Adrenal gland (tissue), 12 donors: Measurements from ENCODE around the gene RUNX1. TPM values are rescaled to one million over a fixed set of nuclear protein-coding genes. Genes with fewer than 3 reads are reported as not detected.
"Not testable (repeated sequence)": the region's sequence is repeated elsewhere in the genome, so short reads cannot be mapped to it uniquely, and the experiment has no call there.

Experiments used
- DNase-seq, 7 donors: peaks; one replicate each; pipeline ENCODE4 v3.0.0-alpha.2; 2019 to 2020
- H3K27ac ChIP-seq, 5 donors: fragments of 200-600 bp; sonication (generic) in 4 of 5; 1 replicate in 3 of 5; 2 replicates in 2 of 5; pipeline versions ENCODE4 v1.5.1 to v1.8.0; 2016 to 2020; ENCODE audit warnings: mild to moderate bottlenecking in 1 of 5
- H3K27me3 ChIP-seq: fragments of 200-600 bp; 2 replicates; pipeline ENCODE4 v1.8.0; 2021
- H3K36me3 ChIP-seq, 2 donors: fragments of 200-600 bp; replicated peaks in 1 of 2; 1 replicate in 1 of 2; 2 replicates in 1 of 2; pipeline versions ENCODE4 v1.5.1 to v1.8.0; 2018 to 2022
- H3K4me1 ChIP-seq, 2 donors: fragments of 200-600 bp; replicated peaks in 1 of 2; 1 replicate in 1 of 2; 2 replicates in 1 of 2; pipeline versions ENCODE4 v1.5.1 to v1.8.0; 2018 to 2021
- H3K4me3 ChIP-seq, 4 donors: fragments of 200-600 bp; sonication (generic) in 3 of 4; one replicate each; pipeline ENCODE4 v1.5.1; 2016 to 2018
- H3K9me3 ChIP-seq, 3 donors: fragments of 200-600 bp; sonication (generic) in 1 of 3; replicated peaks in 1 of 3; 1 replicate in 2 of 3; 2 replicates in 1 of 3; pipeline versions ENCODE4 v1.5.1 to v1.8.0; 2016 to 2021
- CTCF ChIP-seq, 6 experiments: fragments of 450-650 bp in 4 of 6; fragments of 200-600 bp in 2 of 6; sonication (generic) in 1 of 6; IDR thresholded peaks; 1 replicate in 5 of 6; 2 replicates in 1 of 6; pipeline versions ENCODE4 v1.5.1 to v1.8.0; 2016 to 2021; ENCODE audit warnings: antibody characterized with exemption in 6 of 6, mild to moderate bottlenecking in 2 of 6, moderate library complexity in 1 of 6
- POLR2A ChIP-seq, 2 donors: fragments of 450-650 bp; IDR thresholded peaks; one replicate each; pipeline ENCODE4 v1.6.1; 2017; ENCODE audit warnings: antibody characterized with exemption in 2 of 2, mild to moderate bottlenecking in 2 of 2, moderate library complexity in 1 of 2
- WGBS, 4 donors: extraction: QIAGEN DNeasy Blood & Tissue Kit in 2 of 4; methylation state at CpG; one replicate each; pipeline versions ENCODE4 v1.1.5 to v1.1.7; 2013 to 2017; 5-methylcytosine and 5-hydroxymethylcytosine counted together
- intact Hi-C, 2 donors: fragments of 100-400 bp; cut with DNase I; formaldehyde crosslinking; loops; one replicate each; pipeline versions ENCODE4 v1.14.1 to v1.15.0; 2022 to 2023
- polyA plus RNA-seq, 3 donors: library from polyadenylated mRNA; stranded (reverse); fragments of 200-250 nt in 2 of 3; fragments of 350-450 nt in 1 of 3; fragmentation: Illumina TruSeq in 1 of 3; extraction: RNeasy Lipid Tissue Mini Kit (QIAGEN cat#74804) in 1 of 3; gene quantifications; one replicate each; pipeline ENCODE4 v1.2.3, GENCODE V29; 2013 to 2014
- total RNA-seq, 9 donors: library from RNA; depleted of rRNA in 4 of 9; stranded (reverse); fragments of >200 nt in 4 of 9; fragments of 120-200 nt in 1 of 9; fragmentation: NEBNext Ultra II Directional in 1 of 9; extraction: Animal tissue kit (Norgen Biotek cat#: 25700) in 1 of 9; gene quantifications; one replicate each; pipeline versions ENCODE4 v1.1.0 to v1.2.4, GENCODE V29; 2013 to 2023
- donor health status: healthy with polysubstance abuse.
- donor health status: Bipolar disorder and iron deficiency.
- donor health status: DM: yes; HTN: yes; CAD: no.
- donor health status: DM: no; HTN: no; CAD: no.
- donor health status: DM: no; HTN: no; CAD: no.
- donor health status: DM: yes; HTN: yes; CAD: no.

RUNX1 gene
- total and polyA plus RNA-seq, 12 donors: 0.83 to 27.2 (median 8.2) TPM

DNA sequence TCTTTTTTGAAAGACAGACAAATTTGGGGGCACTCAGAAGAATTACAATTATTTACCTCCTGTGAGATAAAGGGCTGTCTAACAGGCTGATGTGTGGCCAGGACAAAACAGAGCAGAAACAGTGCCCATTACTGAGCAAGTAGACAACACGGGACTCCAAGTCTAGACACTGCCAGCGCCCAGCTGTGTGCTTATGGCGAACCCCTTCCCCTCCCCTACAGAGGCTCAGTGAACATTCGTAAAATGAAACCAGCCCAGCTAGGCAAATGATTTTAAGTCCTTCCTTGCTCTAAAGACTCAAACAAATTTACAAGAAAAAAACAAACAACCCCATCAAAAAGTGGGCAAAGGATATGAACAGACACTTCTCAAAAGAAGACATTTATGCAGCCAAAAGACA is 91.1 kb downstream of the RUNX1 start:
- no peaks in the 10 kb centered on the region for H3K4me1 ChIP-seq
- TF ChIP-seq POLR2A (IDR thresholded peaks at IDR 0.05) (no peak), CTCF (IDR thresholded peaks at IDR 0.05) (no peak)
- intact Hi-C loops: no loop called here
- no peak for DNase-seq
- no peaks in the 10 kb centered on the region for H3K36me3 ChIP-seq
- no peaks in the 10 kb centered on the region for H3K9me3 ChIP-seq
- H3K27me3 ChIP-seq: no peaks in the 10 kb centered on the region
- H3K27ac ChIP-seq: no peak overlapping the region
- 71 to 80% (median 77%) methylated on average over 4 of the region's 4 CpGs for WGBS, 4 donors
- no peak overlapping the region for H3K4me3 ChIP-seq

DNA sequence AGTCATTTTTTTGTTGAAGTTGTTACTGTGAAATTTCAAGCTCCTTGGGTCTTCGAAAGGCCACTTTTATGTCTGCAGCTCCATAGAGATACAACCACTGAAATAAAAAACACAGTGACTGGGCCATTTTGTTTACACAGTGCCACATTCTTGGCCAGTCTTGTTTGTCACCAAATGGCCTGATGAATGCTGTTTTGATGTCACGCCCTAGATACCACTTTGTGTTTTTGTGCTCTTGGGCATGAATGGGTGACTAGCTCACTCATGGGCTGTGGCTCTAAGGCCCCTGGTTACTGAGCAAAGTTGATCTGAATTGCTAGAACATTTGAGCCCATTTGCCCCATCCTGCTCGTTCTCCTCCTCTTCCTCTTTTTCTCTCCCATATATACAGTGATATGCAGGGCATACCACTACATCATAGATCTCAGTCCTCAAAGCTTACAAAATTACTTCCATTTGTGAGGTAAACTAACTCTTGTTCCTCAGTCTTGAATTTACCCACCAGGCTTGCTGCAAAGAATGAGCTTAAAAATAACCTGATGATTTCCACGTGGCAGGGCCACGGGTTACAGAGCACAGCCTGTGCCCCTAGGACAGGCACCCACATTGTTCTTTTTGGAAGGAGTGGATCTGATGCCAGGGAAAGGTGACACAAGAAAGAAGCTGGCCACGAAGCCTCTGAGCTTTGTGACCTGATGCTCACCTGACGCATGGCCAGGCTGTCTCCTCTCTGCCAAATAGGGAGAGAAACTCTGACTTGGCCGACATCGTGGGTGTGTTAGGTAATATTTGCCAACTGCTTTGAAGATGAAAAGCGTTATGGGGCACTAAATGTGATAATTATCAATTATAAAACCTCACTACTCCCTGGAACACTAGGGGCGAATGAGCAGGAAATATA is 92.4 kb downstream of the RUNX1 start:
- H3K36me3 ChIP-seq: no peaks in the 10 kb centered on the region
- no peaks in the 10 kb centered on the region for H3K9me3 ChIP-seq
- TF ChIP-seq CTCF (IDR thresholded peaks at IDR 0.05) (no peak), POLR2A (IDR thresholded peaks at IDR 0.05) (no peak)

DNA sequence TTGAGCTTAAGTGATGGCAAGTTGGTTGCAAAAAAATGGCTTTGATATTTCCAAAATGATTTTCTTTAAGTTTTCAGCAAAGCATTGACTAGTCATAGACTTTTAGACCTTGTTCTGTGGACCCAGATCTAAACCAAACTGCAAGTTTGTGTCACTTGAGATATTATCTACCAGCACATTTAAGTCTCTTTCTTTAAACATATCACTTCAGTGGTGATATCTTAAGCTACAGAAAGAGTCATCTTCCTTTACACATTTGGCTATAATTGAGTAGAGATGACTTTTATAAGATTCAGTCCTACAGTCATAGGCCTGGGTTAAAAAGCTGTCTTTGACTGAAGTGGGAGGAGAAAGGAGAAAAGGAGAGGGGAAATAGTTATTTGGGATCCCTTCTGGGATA is 95.2 kb downstream of the RUNX1 start:
- Histone ChIP-seq H3K9me3 (no peaks in the 10 kb centered on the region), H3K27me3 (no peaks in the 10 kb centered on the region), H3K36me3 (no peaks in the 10 kb centered on the region), H3K4me3 (no peak overlapping the region), H3K4me1 (no peaks in the 10 kb centered on the region), H3K27ac (no peak overlapping the region)
- intact Hi-C loops: no loop called here
- TF ChIP-seq CTCF (IDR thresholded peaks at IDR 0.05): no peak
- TF ChIP-seq POLR2A (IDR thresholded peaks at IDR 0.05): no peak
- DNase-seq: no peak

More for the DNA sequence above, 92.4 kb downstream of the RUNX1 start:
- Histone ChIP-seq H3K4me3 (no peak overlapping the region), H3K4me1 (no peaks in the 10 kb centered on the region), H3K27me3 (no peaks in the 10 kb centered on the region), H3K27ac (no peak overlapping the region)
- WGBS, 4 donors: 72 to 79% (median 76%) methylated on average over 11 of the region's 11 CpGs
- intact Hi-C loops: no loop called here
- DNase-seq: no peak

DNA sequence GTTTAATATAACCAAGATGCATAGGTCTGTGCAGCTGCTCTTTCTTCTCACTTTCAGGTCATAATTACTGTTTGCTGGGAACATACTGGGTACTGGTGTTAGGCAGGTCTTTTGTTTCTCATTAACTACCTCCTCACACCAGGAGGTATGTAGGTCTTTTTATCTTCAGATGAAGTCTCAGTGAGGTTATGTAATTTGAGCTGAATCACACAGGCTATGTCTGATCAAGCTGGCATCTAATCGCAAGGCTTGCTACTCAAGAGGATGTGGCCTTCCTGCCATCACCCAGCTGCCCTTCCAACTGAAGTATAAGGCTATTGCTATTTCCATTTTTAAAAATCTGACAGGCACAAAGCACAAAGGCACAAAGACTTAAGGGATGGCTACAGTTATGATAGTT is 96.4 kb downstream of the RUNX1 start:
- no peaks in the 10 kb centered on the region for H3K27me3 ChIP-seq
- H3K27ac ChIP-seq: no peak overlapping the region
- intact Hi-C loops: no loop called here
- H3K4me3 ChIP-seq: no peak overlapping the region
- no peaks in the 10 kb centered on the region for H3K36me3 ChIP-seq
- TF ChIP-seq CTCF (IDR thresholded peaks at IDR 0.05) (no peak), POLR2A (IDR thresholded peaks at IDR 0.05) (no peak)
- DNase-seq: no peak
- 47 to 49% (median 47%) methylated on average over 1 of the region's 1 CpG for WGBS, 4 donors
- no peaks in the 10 kb centered on the region for H3K9me3 ChIP-seq
- no peaks in the 10 kb centered on the region for H3K4me1 ChIP-seq

GRCh38 chr21:34951868-34952267 is 97.2 kb downstream of the RUNX1 start:
- H3K27ac ChIP-seq, DNase-seq, H3K36me3 ChIP-seq, H3K4me3 ChIP-seq, intact Hi-C loops, H3K27me3 ChIP-seq, H3K4me1 ChIP-seq, H3K9me3 ChIP-seq: not testable (repeated sequence)
- WGBS, 4 donors: 82 to 88% (median 85%) methylated on average over 4 of the region's 4 CpGs
